Measurements from ENCODE around the gene FOXC2.

The FOXC2 gene

GRCh38 chr16:86566601-86566965 lies at the start of gene FOXC2:
Gene FOXC2 (plus strand): TSS chr16:86566829. CDS start chr16:86567336, 507 bp downstream.
- DNase-seq = no peak

- DNase-seq = no peak
These were observed 49.6 kb upstream of the FOXC2 start for GRCh38 chr16:86517033-86517432.

DNA sequence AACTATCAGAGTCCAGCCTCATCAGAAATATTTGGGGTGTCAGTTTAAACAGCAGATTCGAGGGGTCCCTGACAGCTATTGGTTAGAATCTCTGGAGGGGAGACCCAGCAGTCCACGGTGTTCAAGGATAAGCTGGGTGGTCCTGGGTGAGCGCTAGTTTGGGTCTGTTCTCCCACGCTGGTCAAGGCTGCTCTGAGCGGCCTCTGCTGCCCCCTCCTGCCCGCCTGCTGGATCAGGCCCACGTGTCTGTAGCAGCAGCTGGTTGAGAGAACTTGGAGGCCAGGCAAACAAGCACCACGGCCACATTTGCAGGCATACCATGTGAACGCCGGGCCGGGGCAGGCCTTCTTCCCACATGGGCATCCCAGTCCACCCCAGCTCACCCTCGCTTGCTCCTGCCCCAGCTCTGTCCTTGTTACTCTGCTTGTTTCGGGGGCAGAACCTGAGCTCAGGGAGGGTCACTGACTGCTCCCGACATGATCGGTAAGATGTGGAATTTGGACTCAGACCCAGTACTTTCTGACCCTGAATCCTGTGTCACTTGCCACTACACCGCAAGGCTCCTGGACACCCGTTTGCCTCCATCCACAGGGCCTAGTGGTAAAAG lies 48.9 kb upstream of the FOXC2 start:
- DNase-seq = no peak

GRCh38 chr16:86519007-86519648 lies 47.5 kb upstream of the FOXC2 start:
- no peak for DNase-seq

DNA sequence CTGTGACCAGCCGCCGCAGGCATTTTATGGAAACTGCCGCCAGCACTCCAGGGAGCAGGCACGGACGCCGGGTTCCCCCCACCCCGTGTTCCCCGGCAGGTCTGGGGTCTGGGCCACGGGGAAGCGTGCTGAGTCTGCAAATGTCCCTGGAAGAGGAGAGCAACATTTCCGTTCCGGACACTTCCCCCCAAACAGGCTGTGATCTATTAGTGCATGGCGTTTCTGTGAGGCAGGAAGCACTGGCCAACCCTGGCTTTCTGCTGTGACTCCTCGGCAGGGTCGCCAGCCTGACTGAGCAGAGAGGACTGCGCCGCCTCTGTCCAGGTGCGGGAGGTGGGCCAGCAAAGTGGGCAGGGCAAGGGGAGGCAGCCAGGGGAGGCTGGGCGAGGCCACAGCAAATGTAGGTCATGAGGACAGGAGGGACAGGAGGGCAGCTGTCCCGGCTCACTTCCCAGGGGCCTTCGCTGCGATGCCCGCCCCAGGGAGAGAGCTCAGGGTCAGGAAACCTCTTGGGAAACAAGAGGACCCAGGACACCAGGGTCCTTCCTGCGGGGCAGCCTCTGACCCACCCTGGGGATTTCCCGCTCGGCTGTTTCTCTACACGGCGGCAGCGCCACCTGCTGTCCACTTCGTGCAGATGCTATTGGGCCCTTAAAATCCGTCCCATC lies 46.8 kb upstream of the FOXC2 start:
- peak in 1 of 2 experiments; percentile 36 for DNase-seq

- DNase-seq = no peak
These were observed 46.1 kb upstream of the FOXC2 start for GRCh38 chr16:86520317-86521210.

GRCh38 chr16:86521236-86522197 lies 45.1 kb upstream of the FOXC2 start:
- DNase-seq = no peak

DNA sequence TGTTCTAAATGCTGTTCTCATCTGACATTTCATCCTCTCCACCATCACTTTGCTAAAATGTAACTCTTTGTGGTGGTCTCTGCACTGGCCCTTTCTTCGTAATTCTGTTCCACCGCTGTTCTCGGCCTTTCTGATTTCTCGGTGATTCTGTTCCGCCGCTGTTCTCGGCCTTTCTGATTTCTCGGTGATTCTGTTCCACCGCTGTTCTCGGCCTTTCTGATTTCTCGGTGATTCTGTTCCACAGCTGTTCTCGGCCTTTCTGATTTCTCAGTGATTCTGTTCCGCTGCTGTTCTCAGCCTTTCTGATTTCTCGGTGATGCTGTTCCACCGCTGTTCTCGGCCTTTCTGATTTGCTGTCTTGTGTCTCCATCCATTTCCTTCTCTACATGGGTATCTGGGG lies 44.0 kb upstream of the FOXC2 start:
- DNase-seq = no peak

DNA sequence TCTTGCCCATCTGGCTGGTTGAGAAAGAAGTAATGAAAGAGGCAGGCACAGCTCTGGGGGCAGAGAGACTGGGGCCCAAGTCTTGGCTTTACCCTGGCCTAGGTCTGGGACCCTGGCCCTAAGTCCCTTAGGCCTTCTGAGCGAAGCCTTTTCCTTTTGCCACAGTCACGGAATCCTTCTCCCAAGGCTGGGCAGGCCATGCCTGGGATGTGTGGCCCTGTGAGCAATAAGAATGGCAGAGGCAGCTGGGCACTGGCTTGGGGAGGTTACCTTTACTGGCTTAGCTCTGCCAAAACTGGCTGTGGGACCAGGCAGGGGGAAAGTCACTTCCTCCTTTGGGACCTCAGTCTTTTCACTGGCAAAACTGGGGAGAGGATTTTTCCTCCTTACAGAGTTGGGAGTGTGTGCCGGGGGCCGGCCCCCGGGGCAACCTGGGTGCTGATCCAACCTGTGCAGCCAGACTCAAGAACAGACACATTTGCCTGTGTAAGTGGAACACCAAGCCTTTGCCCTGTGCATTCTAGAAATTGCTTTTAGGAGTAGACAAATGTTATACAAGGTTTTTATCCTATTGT lies 43.4 kb upstream of the FOXC2 start:
- no peak for DNase-seq

- DNase-seq = no peak
These were observed 42.6 kb upstream of the FOXC2 start for GRCh38 chr16:86524029-86524428.

DNA sequence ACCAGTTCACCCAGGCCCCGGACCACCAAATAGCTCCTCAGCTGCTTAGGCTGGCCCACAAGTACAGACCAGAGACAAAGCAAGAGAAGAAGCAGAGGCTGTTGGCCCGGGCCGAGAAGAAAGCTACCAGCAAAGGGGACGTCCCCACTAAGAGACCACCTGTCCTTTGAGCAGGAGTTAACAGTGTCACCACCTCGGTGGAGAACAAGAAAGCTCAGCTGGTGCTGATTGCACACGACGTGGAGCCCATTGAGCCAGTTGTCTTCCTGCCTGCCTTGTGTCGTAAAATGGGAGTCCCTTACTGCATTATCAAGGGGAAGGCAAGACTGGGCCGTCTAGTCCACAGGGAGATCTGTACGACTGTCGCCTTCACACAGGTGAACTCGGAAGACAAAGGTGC lies 40.9 kb upstream of the FOXC2 start:
- no peak for DNase-seq

DNA sequence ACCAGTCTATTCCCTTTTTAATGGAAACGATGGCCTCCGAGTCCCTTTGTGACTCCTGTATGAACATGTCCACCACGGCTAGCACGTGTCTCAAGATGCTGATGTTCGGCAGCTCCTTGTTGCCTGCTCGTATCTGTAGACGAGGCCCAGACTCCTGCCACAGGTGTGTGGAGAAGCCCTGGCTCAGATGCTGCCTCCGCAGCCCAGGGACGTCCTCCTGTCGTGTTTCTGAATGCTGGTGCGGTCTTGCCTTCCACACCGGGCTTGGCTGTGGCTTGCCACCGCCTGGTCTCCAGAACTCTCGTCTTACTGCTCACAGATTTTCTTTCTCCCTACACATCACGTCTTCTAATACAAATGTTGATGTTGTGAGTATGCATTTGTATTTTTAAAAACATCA lies 39.3 kb upstream of the FOXC2 start:
- no peak for DNase-seq

DNA sequence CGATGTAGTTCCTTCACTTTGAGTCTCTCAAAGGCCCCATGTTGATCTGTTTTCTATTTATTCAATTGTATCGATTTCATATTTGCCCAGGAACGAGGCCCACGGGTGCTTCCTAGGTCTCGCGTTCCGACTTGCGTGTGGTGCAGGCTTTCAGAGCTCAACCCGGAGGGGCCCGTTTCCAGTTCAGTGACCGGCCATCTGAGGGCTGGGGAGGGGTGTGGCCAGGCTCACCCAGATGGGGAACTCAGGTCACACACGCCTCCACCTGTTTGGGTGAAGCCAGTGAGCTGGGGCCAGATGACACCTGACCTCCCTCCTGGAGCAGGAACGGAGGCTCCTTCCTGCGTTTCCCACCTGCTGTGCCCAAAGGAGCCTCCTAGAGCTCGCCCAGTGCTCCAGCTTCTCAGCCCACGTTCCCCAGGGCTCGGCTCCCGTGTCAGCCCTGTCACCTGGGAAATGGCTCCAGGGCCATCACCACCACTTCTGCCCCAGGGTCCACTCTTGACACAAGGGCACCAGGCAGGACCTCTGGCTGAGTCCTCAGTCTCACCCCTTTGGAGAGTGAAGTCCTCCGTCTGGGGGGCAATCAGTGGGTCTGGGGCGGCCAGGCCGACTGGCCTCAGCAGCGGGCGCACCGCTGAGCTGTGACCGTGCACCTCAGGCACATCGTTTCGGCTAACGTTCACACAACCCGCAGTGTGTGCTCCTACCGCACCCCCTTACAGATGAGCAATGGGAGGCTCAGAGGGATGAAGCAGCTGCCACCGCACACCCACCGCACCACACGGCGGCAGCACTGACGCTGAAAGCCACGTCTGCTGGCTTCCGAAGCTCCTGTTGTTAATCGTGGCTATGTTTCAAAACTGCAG lies 38.3 kb upstream of the FOXC2 start:
- DNase-seq = no peak

GRCh38 chr16:86529160-86529559 lies 37.5 kb upstream of the FOXC2 start:
- DNase-seq = no peak

DNA sequence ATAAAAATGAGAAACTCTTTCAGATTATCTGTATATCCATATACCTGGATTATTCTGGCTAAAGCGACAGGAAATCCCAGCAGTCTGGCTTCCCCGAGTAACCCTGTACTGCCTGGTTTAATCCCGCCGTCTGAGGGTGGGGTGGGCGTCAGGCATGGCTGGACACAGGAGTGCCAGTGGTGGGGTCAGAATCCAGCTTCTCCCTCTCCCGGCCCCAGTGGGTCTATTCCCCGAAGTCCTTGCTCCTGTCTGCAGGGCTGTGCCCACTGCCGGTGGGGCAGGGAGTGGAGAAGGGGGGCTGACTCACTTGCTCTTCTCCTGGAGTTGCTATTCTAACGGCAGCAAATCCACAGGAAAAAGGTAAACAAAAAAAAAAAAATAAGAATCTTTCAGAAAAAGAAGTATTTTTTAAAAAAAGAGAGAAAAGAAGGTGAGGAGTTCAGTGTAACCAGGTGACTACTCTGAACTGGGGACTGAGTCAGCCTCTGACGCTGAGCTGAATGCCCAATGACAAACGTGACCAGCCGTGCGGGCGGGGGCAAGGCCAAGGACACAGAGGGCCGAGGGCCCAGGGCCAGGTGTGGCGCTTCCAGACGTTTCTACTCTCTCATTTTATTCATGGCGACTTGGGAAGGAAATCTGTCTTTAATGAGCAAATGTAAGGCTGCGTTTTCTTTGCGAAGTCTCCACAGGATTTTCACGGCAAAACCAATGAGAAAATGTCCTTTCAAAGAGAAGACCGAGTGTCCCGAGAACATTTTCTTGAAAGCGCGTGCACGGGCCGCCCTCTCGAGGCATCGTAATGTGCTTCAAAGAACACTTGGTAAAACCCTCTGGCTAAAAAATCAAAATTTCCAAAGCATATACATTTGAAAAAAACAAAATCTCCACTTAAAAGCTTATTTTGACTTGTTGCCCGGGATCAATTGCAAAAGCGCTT lies 36.1 kb upstream of the FOXC2 start:
- DNase-seq = no peak

DNA sequence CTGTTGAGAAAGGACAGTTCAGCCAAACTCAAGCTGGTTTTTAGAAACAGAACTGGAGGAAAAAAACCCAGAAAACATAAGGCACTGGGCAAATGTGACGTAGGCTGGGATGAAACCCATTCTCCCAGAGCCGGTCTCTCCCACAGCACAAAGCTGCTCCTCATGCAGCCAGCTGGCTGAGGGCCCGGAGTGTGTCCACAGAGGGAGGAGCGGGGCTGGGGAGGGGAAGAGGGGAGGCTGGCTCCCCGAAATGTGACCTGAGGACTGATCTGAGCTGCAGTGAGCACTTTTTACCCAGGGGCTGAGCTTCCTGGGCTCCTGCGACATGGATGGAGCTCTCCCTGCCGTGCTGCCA lies 35.5 kb upstream of the FOXC2 start:
- no peak for DNase-seq

GRCh38 chr16:86531641-86532525 lies 34.7 kb upstream of the FOXC2 start:
- DNase-seq = no peak

DNA sequence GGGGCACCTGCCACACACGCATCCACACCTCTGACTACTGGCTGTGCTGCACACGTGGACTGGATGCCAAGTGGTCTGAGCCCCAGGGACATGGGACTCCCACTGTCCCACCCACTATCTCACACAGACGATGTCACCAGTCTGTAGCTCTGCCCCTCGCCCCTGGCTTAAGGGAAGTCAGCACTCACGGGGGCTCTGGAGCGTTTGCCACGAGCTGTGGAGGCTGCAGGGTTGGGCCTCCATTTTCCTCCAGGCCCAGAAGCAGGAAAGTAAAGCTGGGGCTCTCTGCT lies 34.2 kb upstream of the FOXC2 start:
- DNase-seq = no peak

GRCh38 chr16:86533076-86533475 lies 33.6 kb upstream of the FOXC2 start:
- no peak for DNase-seq

Data from NCI-H446 (cell line).